Measurements from ENCODE around the gene COPS4. TPM values are rescaled to one million over a fixed set of nuclear protein-coding genes. Genes with fewer than 3 reads are reported as not detected.
"Not testable (repeated sequence)": the region's sequence is repeated elsewhere in the genome, so short reads cannot be mapped to it uniquely, and the experiment has no call there.

Gene COPS4
- total RNA-seq, 2 experiments from 2014 or later = 26.0 to 27.6 TPM

GRCh38 chr4:83046693-83047473, 11.9 kb downstream of the COPS4 start:
- H3K4me1 Mint-ChIP-seq (ENCODE audit: low read depth) = peaks cover 18% of the 10 kb centered on the region
- no peak for ATAC-seq (ENCODE audit: poor library complexity)
- no peaks in the 10 kb centered on the region for H3K9me3 Mint-ChIP-seq
- Histone ChIP-seq H3K36me3 (ENCODE audit: insufficient read depth, low read length) (peaks cover 32% of the 10 kb centered on the region), H3K4me3 (ENCODE audit: low read length) (no peak overlapping the region), H3K9me3 (ENCODE audit: control insufficient read depth in 1 of 2, insufficient read depth in 1 of 2, low read length in 2 of 2) (no peaks in the 10 kb centered on the region), H3K27me3 (ENCODE audit: control insufficient read depth in 1 of 2, insufficient read depth in 2 of 2, low read length in 2 of 2) (no peaks in the 10 kb centered on the region), H3K4me1 (ENCODE audit: insufficient read depth, low read length) (peaks cover 5% of the 10 kb centered on the region), H3K27ac (ENCODE audit: low read depth in 1 of 2, low read length in 2 of 2) (no peak overlapping the region)
- H3K36me3 Mint-ChIP-seq (ENCODE audit: low read depth) = peaks cover 40% of the 10 kb centered on the region
- TF ChIP-seq CTCF (IDR thresholded peaks at IDR 0.05) = no peak
- ChIA-PET POLR2A (interaction anchor here (1.3 to 1.7 kb wide), 2 partner anchors 12 to 237 kb away, joined by 4 to 6 read pairs; partner anchors contain the start of genes COPS4 and COQ2), CTCF (interaction anchor here (0.7 kb wide), 1 partner anchor 29 kb away, joined by 3 read pairs; no protein-coding TSS in a partner anchor)
- intact Hi-C loops (cut with DNase I, micrococcal nuclease) = no loop called here
- H3K27ac Mint-ChIP-seq = no peak overlapping the region
- no peak overlapping the region for H3K4me3 Mint-ChIP-seq
- no peak for DNase-seq
- H3K27me3 Mint-ChIP-seq = no peaks in the 10 kb centered on the region

- H3K27me3 ChIP-seq (ENCODE audit: control insufficient read depth in 1 of 2, insufficient read depth in 2 of 2, low read length in 2 of 2); DNase-seq; H3K4me1 ChIP-seq (ENCODE audit: insufficient read depth, low read length); H3K9me3 ChIP-seq (ENCODE audit: control insufficient read depth in 1 of 2, insufficient read depth in 1 of 2, low read length in 2 of 2); H3K4me3 Mint-ChIP-seq; H3K27me3 Mint-ChIP-seq; H3K27ac ChIP-seq (ENCODE audit: low read depth in 1 of 2, low read length in 2 of 2); H3K27ac Mint-ChIP-seq; intact Hi-C loops (cut with DNase I, micrococcal nuclease); ATAC-seq (ENCODE audit: poor library complexity); H3K9me3 Mint-ChIP-seq; H3K4me3 ChIP-seq (ENCODE audit: low read length): not testable (repeated sequence)
- CTCF ChIA-PET = interaction anchor here (1.1 kb wide), 1 partner anchor 8 kb away, joined by 3 read pairs; no protein-coding TSS in a partner anchor
- H3K4me1 Mint-ChIP-seq (ENCODE audit: low read depth) = peaks cover 15% of the 10 kb centered on the region
- H3K36me3 ChIP-seq (ENCODE audit: insufficient read depth, low read length) = peaks cover 46% of the 10 kb centered on the region
- POLR2A ChIA-PET = interaction anchor here (1.1 kb wide), 1 partner anchor 38 kb away, joined by 3 read pairs; the partner anchor contains the start of gene LIN54
- H3K36me3 Mint-ChIP-seq (ENCODE audit: low read depth) = peaks cover 53% of the 10 kb centered on the region
Measured at GRCh38 chr4:83048781-83049180, 13.8 kb downstream of the COPS4 start.

- H3K27ac ChIP-seq (ENCODE audit: low read depth in 1 of 2, low read length in 2 of 2) = no peak overlapping the region
- peak; percentile 43 for TF ChIP-seq CTCF (IDR thresholded peaks at IDR 0.05)
- H3K9me3 ChIP-seq (ENCODE audit: control insufficient read depth in 1 of 2, insufficient read depth in 1 of 2, low read length in 2 of 2) = no peaks in the 10 kb centered on the region
- Mint-ChIP-seq H3K27me3 (no peaks in the 10 kb centered on the region), H3K36me3 (ENCODE audit: low read depth) (peaks cover 77% of the 10 kb centered on the region), H3K4me1 (ENCODE audit: low read depth) (peaks cover 4% of the 10 kb centered on the region), H3K4me3 (no peak overlapping the region), H3K27ac (no peak overlapping the region), H3K9me3 (no peaks in the 10 kb centered on the region)
- no peak overlapping the region for H3K4me3 ChIP-seq (ENCODE audit: low read length)
- no peaks in the 10 kb centered on the region for H3K27me3 ChIP-seq (ENCODE audit: control insufficient read depth in 1 of 2, insufficient read depth in 2 of 2, low read length in 2 of 2)
- CTCF ChIA-PET = interaction anchor here (0.7 to 1.4 kb wide), 4 partner anchors 226 to 333 kb away, joined by 3 to 5 read pairs (median 4); partner anchors contain the start of gene COQ2
- DNase-seq (peak in 4 of 14 experiments; percentile 13 to 47 (median 42)), ATAC-seq (ENCODE audit: poor library complexity) (peak; percentile 51)
- no peaks in the 10 kb centered on the region for H3K4me1 ChIP-seq (ENCODE audit: insufficient read depth, low read length)
- POLR2A ChIA-PET = interaction anchor here (1.4 kb wide), 1 partner anchor 20 kb away, joined by 3 read pairs; the partner anchor contains the start of gene COPS4
- peaks cover 57% of the 10 kb centered on the region for H3K36me3 ChIP-seq (ENCODE audit: insufficient read depth, low read length)
- intact Hi-C loops (cut with DNase I, micrococcal nuclease) = loop anchor here in 1 of 2 experiments (1.0 kb wide), 1 partner anchor 205 kb away; no protein-coding TSS in a partner anchor
Measured at GRCh38 chr4:83054928-83055327, 19.9 kb downstream of the COPS4 start.

All from CD4-positive, alpha-beta T cell (primary cell).